CD14-positive monocyte (primary cell): Measurements from ENCODE around the gene SLPI. TPM values are rescaled to one million over a fixed set of nuclear protein-coding genes. Genes with fewer than 3 reads are reported as not detected.
A peak's percentile ranks its signal among the peaks of the same experiment; 100 is the strongest.

Source experiments
- DNase-seq, 3 donors: peaks; one replicate each; pipeline ENCODE4 v3.0.0-alpha.2; 2011 to 2022
- H2AFZ ChIP-seq: 2 replicates; pipeline ENCODE4 v1.6.0; 2012; ENCODE audit warnings: mild to moderate bottlenecking, low read depth, low read length, inconsistent platforms; ENCODE audit not compliant: insufficient read depth, poor library complexity, severe bottlenecking
- H3K27ac ChIP-seq, 2 donors: 1 replicate in 1 of 2; 2 replicates in 1 of 2; pipeline ENCODE4 v1.5.1; 2012 to 2013; ENCODE audit warnings: low read length in 2 of 2, control low read depth in 1 of 2, inconsistent platforms in 1 of 2, low read depth in 1 of 2, mild to moderate bottlenecking in 1 of 2
- H3K27me3 ChIP-seq, 2 donors: one replicate each; pipeline versions ENCODE4 v1.6.0 to v1.6.1; 2011 to 2013; ENCODE audit warnings: low read length in 2 of 2; ENCODE audit not compliant: control insufficient read depth in 2 of 2, insufficient read depth in 2 of 2
- H3K36me3 ChIP-seq, 2 donors: replicated peaks in 1 of 2; 1 replicate in 1 of 2; 2 replicates in 1 of 2; pipeline versions ENCODE4 v1.5.1 to v1.6.1; 2012 to 2013; ENCODE audit warnings: low read length in 2 of 2, control low read depth in 1 of 2, inconsistent platforms in 1 of 2, mild to moderate bottlenecking in 1 of 2; ENCODE audit not compliant: insufficient read depth in 2 of 2, control insufficient read depth in 1 of 2
- H3K4me1 ChIP-seq, 2 donors: 1 replicate in 1 of 2; 2 replicates in 1 of 2; pipeline versions ENCODE4 v1.5.1 to v1.6.1; 2012 to 2013; ENCODE audit warnings: low read length in 2 of 2, control low read depth in 1 of 2, inconsistent platforms in 1 of 2, mild to moderate bottlenecking in 1 of 2, moderate library complexity in 1 of 2; ENCODE audit not compliant: insufficient read depth in 2 of 2, control insufficient read depth in 1 of 2
- H3K4me2 ChIP-seq: replicated peaks from 2 replicates; pipeline ENCODE3; 2012; ENCODE audit warnings: low read length, moderate library complexity, mild to moderate bottlenecking; ENCODE audit not compliant: poor library complexity, severe bottlenecking; ENCODE audit errors: extremely low read depth
- H3K4me3 ChIP-seq, 3 experiments: fragments of 200-600 bp in 1 of 3; sonication (generic) in 1 of 3; replicated peaks in 1 of 3; 1 replicate in 2 of 3; 2 replicates in 1 of 3; pipeline ENCODE4 v1.5.1; 2011 to 2013; ENCODE audit warnings: low read length in 3 of 3, mild to moderate bottlenecking in 3 of 3, control low read depth in 2 of 3, low read depth in 2 of 3, inconsistent platforms in 1 of 3, moderate library complexity in 1 of 3
- H3K79me2 ChIP-seq: 2 replicates; pipeline ENCODE4 v1.6.0; 2012; ENCODE audit warnings: mild to moderate bottlenecking, control low read depth, inconsistent platforms, low read length, moderate library complexity; ENCODE audit not compliant: insufficient read depth
- H3K9ac ChIP-seq: 2 replicates; pipeline ENCODE4 v1.6.0; 2017; ENCODE audit warnings: low read length, mild to moderate bottlenecking; ENCODE audit not compliant: insufficient read depth, poor library complexity, severe bottlenecking
- H3K9me3 ChIP-seq, 2 donors: replicated peaks in 1 of 2; 1 replicate in 1 of 2; 2 replicates in 1 of 2; pipeline versions ENCODE4 v1.5.1 to v1.6.1; 2012 to 2013; ENCODE audit warnings: low read length in 2 of 2, control low read depth in 1 of 2; ENCODE audit not compliant: control insufficient read depth in 1 of 2, insufficient read depth in 1 of 2
- H4K20me1 ChIP-seq: 2 replicates; pipeline ENCODE4 v1.6.0; 2012; ENCODE audit warnings: mild to moderate bottlenecking, low read length, control low read depth, moderate library complexity; ENCODE audit not compliant: insufficient read depth
- H3K27ac Mint-ChIP-seq, 7 donors: one replicate each; pipeline ENCODE4 v1.8.0; 2020; ENCODE audit warnings: mild to moderate bottlenecking in 7 of 7, mixed read lengths in 7 of 7, moderate library complexity in 6 of 7, inconsistent platforms in 2 of 7
- H3K27me3 Mint-ChIP-seq, 3 donors: one replicate each; pipeline ENCODE4 v1.8.0; 2021 to 2022; ENCODE audit warnings: low read depth in 3 of 3, mild to moderate bottlenecking in 3 of 3, mixed read lengths in 3 of 3, moderate library complexity in 3 of 3, inconsistent platforms in 1 of 3
- H3K36me3 Mint-ChIP-seq, 2 donors: one replicate each; pipeline ENCODE4 v1.8.0; 2020; ENCODE audit warnings: mixed read lengths in 2 of 2, inconsistent platforms in 1 of 2, mild to moderate bottlenecking in 1 of 2
- H3K4me1 Mint-ChIP-seq: one replicate; pipeline ENCODE4 v1.8.0; 2020; ENCODE audit warnings: mild to moderate bottlenecking, mixed read lengths
- H3K4me3 Mint-ChIP-seq, 2 donors: one replicate each; pipeline ENCODE4 v1.8.0; 2020; ENCODE audit warnings: mild to moderate bottlenecking in 2 of 2, mixed read lengths in 2 of 2, moderate library complexity in 1 of 2
- H3K9me3 Mint-ChIP-seq, 7 donors: one replicate each; pipeline ENCODE4 v1.8.0; 2020 to 2022; ENCODE audit warnings: mixed read lengths in 7 of 7, mild to moderate bottlenecking in 6 of 7, moderate library complexity in 6 of 7, inconsistent platforms in 2 of 7
- WGBS: methylation state at CpG from one replicate; pipeline ENCODE4 v1.1.5; 2013; ENCODE audit warnings: missing lambda C conversion rate; ENCODE audit not compliant: insufficient coverage; 5-methylcytosine and 5-hydroxymethylcytosine counted together
- intact Hi-C, 2 donors: fragments of 100-400 bp; cut with micrococcal nuclease; formaldehyde crosslinking; loops; one replicate each; pipeline versions ENCODE4 v1.15.0 to v1.15.1; 2023
- polyA plus RNA-seq, 3 donors: library from polyadenylated mRNA; depleted of rRNA in 1 of 3; unstranded in 2 of 3; stranded (reverse) in 1 of 3; fragments of 300-500 nt in 2 of 3; fragments of >200 nt in 1 of 3; fragmentation: Illumina TruSeq in 2 of 3; gene quantifications; 1 replicate in 2 of 3; 2 replicates in 1 of 3; pipeline ENCODE4 v1.2.3, GENCODE V29; 2012 to 2021
- TF ChIP-seq, protein P1 (sequence below): fragments of 200-600 bp; IDR thresholded peaks from one replicate; pipeline ENCODE4 v1.8.0; 2022; ENCODE audit warnings: antibody characterized with exemption, mild to moderate bottlenecking

SLPI gene
- polyA plus RNA-seq, 3 donors, result 0.47 to 1.2 (median 0.71) TPM

DNA sequence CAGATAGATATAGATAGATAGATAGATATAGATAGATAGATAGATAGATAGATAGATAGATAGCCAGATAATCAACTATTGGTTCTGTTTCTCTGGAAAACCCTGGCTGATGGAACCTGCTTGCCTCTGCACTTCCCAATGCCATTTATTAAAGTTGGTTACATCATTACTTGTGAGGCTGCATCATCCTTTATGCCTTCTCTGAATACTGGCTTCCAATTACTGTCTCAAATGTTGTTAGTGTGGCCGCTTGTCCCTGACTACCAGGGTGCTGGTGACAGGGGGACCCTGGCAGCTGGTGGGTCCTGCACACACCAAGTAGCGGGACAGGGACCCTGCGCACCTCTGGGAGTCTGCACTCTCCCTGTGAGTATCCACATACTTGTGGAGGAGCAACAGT is 3.9 kb upstream of the SLPI start:
- Mint-ChIP-seq H3K4me3 (no peak overlapping the region), H3K27me3 (peaks cover 0 to 9% (median 2%) of the 10 kb centered on the region in 3 donors), H3K4me1 (peaks cover 31% of the 10 kb centered on the region), H3K9me3 (no peaks in the 10 kb centered on the region), H3K27ac (peak overlapping the region in 1 of 7 donors; percentile 29), H3K36me3 (no peaks in the 10 kb centered on the region)
- TF ChIP-seq, protein P1, sequence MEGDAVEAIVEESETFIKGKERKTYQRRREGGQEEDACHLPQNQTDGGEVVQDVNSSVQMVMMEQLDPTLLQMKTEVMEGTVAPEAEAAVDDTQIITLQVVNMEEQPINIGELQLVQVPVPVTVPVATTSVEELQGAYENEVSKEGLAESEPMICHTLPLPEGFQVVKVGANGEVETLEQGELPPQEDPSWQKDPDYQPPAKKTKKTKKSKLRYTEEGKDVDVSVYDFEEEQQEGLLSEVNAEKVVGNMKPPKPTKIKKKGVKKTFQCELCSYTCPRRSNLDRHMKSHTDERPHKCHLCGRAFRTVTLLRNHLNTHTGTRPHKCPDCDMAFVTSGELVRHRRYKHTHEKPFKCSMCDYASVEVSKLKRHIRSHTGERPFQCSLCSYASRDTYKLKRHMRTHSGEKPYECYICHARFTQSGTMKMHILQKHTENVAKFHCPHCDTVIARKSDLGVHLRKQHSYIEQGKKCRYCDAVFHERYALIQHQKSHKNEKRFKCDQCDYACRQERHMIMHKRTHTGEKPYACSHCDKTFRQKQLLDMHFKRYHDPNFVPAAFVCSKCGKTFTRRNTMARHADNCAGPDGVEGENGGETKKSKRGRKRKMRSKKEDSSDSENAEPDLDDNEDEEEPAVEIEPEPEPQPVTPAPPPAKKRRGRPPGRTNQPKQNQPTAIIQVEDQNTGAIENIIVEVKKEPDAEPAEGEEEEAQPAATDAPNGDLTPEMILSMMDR, result no peak
- no peaks in the 10 kb centered on the region for H3K36me3 ChIP-seq
- H3K4me2 ChIP-seq, result no peak overlapping the region
- H4K20me1 ChIP-seq, result no peaks in the 10 kb centered on the region
- intact Hi-C loops, result no loop called here
- H3K9ac ChIP-seq, result no peak overlapping the region
- 88% methylated on average over 1 of the region's 3 CpGs for WGBS
- H3K4me1 ChIP-seq, result peaks cover 28 to 33% of the 10 kb centered on the region in 2 donors
- no peaks in the 10 kb centered on the region for H3K79me2 ChIP-seq
- DNase-seq, result no peak
- H3K4me3 ChIP-seq, result no peak overlapping the region
- no peak overlapping the region for H3K27ac ChIP-seq
- H3K27me3 ChIP-seq, result no peaks in the 10 kb centered on the region
- no peaks in the 10 kb centered on the region for H3K9me3 ChIP-seq
- H2AFZ ChIP-seq, result no peak overlapping the region

DNA sequence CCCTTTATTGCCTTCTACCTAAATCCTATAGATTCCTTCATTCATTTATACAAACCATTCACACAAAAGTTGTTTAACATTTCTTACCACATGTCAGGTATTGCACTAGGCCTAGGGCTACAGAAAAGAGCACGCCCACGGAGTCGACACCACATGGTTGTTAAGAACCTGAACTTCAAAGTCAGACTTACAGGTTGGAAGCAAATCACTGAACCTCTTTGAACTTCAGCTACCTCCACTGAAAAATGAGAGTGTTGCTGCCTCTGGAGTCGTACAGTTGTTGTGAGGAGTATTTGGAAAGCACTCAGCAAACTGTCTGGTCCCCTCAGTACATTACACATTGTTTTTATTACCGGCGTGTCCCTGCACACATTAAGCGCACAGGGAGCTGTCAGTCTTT is 3.3 kb upstream of the SLPI start:
- Histone ChIP-seq H3K9ac (no peak overlapping the region), H3K4me3 (no peak overlapping the region), H2AFZ (no peak overlapping the region), H3K36me3 (no peaks in the 10 kb centered on the region), H3K79me2 (no peaks in the 10 kb centered on the region), H3K27ac (no peak overlapping the region), H3K4me1 (peaks cover 30 to 38% of the 10 kb centered on the region in 2 donors), H3K27me3 (no peaks in the 10 kb centered on the region), H3K4me2 (no peak overlapping the region), H3K9me3 (no peaks in the 10 kb centered on the region), H4K20me1 (no peaks in the 10 kb centered on the region)
- no peaks in the 10 kb centered on the region for H3K9me3 Mint-ChIP-seq
- no peaks in the 10 kb centered on the region for H3K36me3 Mint-ChIP-seq
- no peak for DNase-seq
- intact Hi-C loops, result no loop called here
- H3K27me3 Mint-ChIP-seq, result peaks cover 0 to 9% (median 2%) of the 10 kb centered on the region in 3 donors
- WGBS, result 100% methylated on average over 1 of the region's 7 CpGs
- H3K4me3 Mint-ChIP-seq, result no peak overlapping the region
- H3K27ac Mint-ChIP-seq, result no peak overlapping the region
- TF ChIP-seq, protein P1, result no peak
- peaks cover 33% of the 10 kb centered on the region for H3K4me1 Mint-ChIP-seq
